Neural progenitor cell (in vitro differentiated cells): Measurements from ENCODE around the gene ADAMTSL1. TPM values are rescaled to one million over a fixed set of nuclear protein-coding genes. Genes with fewer than 3 reads are reported as not detected.

Experiments
- DNase-seq: peaks from one replicate; pipeline ENCODE4 v3.0.0-alpha.2; 2016; ENCODE audit warnings: low spot score
- H2AFZ ChIP-seq: fragments of 200-600 bp; sonication (generic); replicated peaks from 2 replicates; pipeline ENCODE4 v1.6.1; 2016; ENCODE audit warnings: antibody characterized with exemption
- H3F3A ChIP-seq: fragments of 200-600 bp; sonication (generic); 2 replicates; pipeline ENCODE4 v1.6.1; 2016; ENCODE audit warnings: antibody characterized with exemption, low read depth
- H3K27ac ChIP-seq: fragments of 200-600 bp; sonication (generic); 2 replicates; pipeline ENCODE4 v1.5.1; 2016; ENCODE audit warnings: mild to moderate bottlenecking
- H3K27me3 ChIP-seq: fragments of 200-600 bp; sonication (generic); 2 replicates; pipeline ENCODE4 v1.6.1; 2016; ENCODE audit warnings: mild to moderate bottlenecking, moderate library complexity
- H3K36me3 ChIP-seq: fragments of 200-600 bp; sonication (generic); 2 replicates; pipeline ENCODE4 v1.5.1; 2016
- H3K4me1 ChIP-seq: fragments of 200-600 bp; sonication (generic); 2 replicates; pipeline ENCODE4 v1.6.1; 2016; ENCODE audit warnings: mixed run types
- H3K4me2 ChIP-seq: fragments of 200-600 bp; sonication (generic); 2 replicates; pipeline ENCODE4 v1.6.1; 2016
- H3K4me3 ChIP-seq: fragments of 200-600 bp; sonication (generic); 2 replicates; pipeline ENCODE4 v1.5.1; 2016
- H3K79me2 ChIP-seq: fragments of 200-600 bp; sonication (generic); 2 replicates; pipeline ENCODE4 v1.6.1; 2016; ENCODE audit warnings: low read depth
- H3K9ac ChIP-seq: fragments of 200-600 bp; sonication (generic); 2 replicates; pipeline ENCODE4 v1.6.1; 2016
- H3K9me3 ChIP-seq: fragments of 200-600 bp; sonication (generic); 2 replicates; pipeline ENCODE4 v1.5.1; 2016; ENCODE audit warnings: low read depth
- H4K20me1 ChIP-seq: fragments of 200-600 bp; sonication (generic); 2 replicates; pipeline ENCODE4 v1.6.1; 2016; ENCODE audit warnings: low read depth
- H3K27ac Mint-ChIP-seq: 3 replicates; pipeline ENCODE4 v1.8.0; 2021; ENCODE audit warnings: mixed read lengths
- H3K27me3 Mint-ChIP-seq: 2 replicates; pipeline ENCODE4 v1.8.0; 2022; ENCODE audit warnings: low read depth, mild to moderate bottlenecking, inconsistent platforms, moderate library complexity, mixed read lengths; ENCODE audit not compliant: insufficient read depth
- H3K36me3 Mint-ChIP-seq: 3 replicates; pipeline ENCODE4 v1.8.0; 2021; ENCODE audit warnings: mixed read lengths
- H3K4me1 Mint-ChIP-seq: 3 replicates; pipeline ENCODE4 v1.8.0; 2021; ENCODE audit warnings: mixed read lengths
- H3K4me3 Mint-ChIP-seq: 3 replicates; pipeline ENCODE4 v1.8.0; 2021; ENCODE audit warnings: mild to moderate bottlenecking, moderate library complexity, mixed read lengths
- H3K9me3 Mint-ChIP-seq: 3 replicates; pipeline ENCODE4 v1.8.0; 2020; ENCODE audit warnings: mixed read lengths
- EZH2 ChIP-seq: fragments of 200-600 bp; sonication (generic); IDR thresholded peaks from 2 replicates; pipeline ENCODE4 v1.6.1; 2017; ENCODE audit warnings: antibody characterized with exemption, mild to moderate bottlenecking, moderate library complexity
- EZH2phosphoT487 ChIP-seq: fragments of 200-600 bp; sonication (generic); IDR thresholded peaks from 2 replicates; pipeline ENCODE4 v1.6.1; 2017; ENCODE audit warnings: antibody characterized with exemption
- total RNA-seq: library from RNA; depleted of rRNA; stranded (reverse); fragments of >200 nt; gene quantifications from 2 replicates; pipeline ENCODE4 v1.2.3, GENCODE V29; 2015; ENCODE audit warnings: low replicate concordance
- TF ChIP-seq, protein P1 (sequence below): fragments of 200-600 bp; sonication (generic); IDR thresholded peaks from 2 replicates; pipeline ENCODE4 v1.5.1; 2017; ENCODE audit warnings: antibody characterized with exemption, mild to moderate bottlenecking

The ADAMTSL1 gene
- total RNA-seq, 1 donor from 2014 or later: 0.73 TPM

DNA sequence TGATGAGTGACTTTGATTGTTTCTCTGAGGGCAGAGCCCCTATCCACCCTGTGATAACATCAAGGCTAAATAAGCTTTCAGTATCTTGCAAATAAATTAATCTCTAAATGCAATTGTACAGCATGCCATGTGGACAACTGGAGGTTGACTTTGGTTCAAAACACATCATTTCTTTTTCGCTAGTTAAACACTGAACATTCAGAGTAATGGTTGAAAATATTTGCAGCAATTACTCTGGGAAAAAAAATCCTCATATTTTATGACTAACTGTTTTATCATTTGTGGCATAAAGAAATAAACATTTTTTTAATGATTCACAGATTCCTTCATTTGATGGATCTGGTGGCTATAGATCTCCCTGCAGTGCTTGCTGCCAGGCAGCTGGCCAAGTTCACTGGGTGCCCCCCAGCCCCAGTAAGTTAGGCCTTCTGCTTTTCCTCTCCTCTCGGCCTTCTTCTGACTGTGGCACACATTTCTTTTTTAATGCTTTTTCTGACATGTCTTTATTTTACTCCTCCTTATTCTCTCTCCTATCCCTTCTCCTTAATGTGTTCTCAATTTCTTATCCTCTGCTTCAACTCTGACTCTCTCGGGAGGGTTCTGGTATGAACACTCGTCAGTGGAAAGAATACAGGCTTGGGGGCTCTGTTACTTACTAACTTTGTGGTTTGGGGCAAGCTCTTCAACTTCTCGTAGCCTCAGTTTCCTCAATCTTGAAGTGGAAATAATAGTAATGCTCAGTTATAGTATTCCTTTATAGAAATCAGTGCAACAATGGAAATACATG lies 69.6 kb downstream of the ADAMTSL1 start:
- H3K4me3 ChIP-seq: no peak overlapping the region
- no peak overlapping the region for H3K27ac Mint-ChIP-seq
- H2AFZ ChIP-seq: no peak overlapping the region
- DNase-seq: no peak
- TF ChIP-seq, protein P1, sequence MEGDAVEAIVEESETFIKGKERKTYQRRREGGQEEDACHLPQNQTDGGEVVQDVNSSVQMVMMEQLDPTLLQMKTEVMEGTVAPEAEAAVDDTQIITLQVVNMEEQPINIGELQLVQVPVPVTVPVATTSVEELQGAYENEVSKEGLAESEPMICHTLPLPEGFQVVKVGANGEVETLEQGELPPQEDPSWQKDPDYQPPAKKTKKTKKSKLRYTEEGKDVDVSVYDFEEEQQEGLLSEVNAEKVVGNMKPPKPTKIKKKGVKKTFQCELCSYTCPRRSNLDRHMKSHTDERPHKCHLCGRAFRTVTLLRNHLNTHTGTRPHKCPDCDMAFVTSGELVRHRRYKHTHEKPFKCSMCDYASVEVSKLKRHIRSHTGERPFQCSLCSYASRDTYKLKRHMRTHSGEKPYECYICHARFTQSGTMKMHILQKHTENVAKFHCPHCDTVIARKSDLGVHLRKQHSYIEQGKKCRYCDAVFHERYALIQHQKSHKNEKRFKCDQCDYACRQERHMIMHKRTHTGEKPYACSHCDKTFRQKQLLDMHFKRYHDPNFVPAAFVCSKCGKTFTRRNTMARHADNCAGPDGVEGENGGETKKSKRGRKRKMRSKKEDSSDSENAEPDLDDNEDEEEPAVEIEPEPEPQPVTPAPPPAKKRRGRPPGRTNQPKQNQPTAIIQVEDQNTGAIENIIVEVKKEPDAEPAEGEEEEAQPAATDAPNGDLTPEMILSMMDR: no peak
- TF ChIP-seq EZH2 (no peak), EZH2phosphoT487 (no peak)
- H3K27me3 Mint-ChIP-seq: no peaks in the 10 kb centered on the region
- no peaks in the 10 kb centered on the region for H3K27me3 ChIP-seq
- no peaks in the 10 kb centered on the region for H3K79me2 ChIP-seq
- H3K36me3 ChIP-seq: no peaks in the 10 kb centered on the region
- no peaks in the 10 kb centered on the region for H3K9me3 ChIP-seq
- no peak overlapping the region for H3K9ac ChIP-seq
- H3K9me3 Mint-ChIP-seq: no peaks in the 10 kb centered on the region
- no peaks in the 10 kb centered on the region for H3K4me1 ChIP-seq
- no peaks in the 10 kb centered on the region for H4K20me1 ChIP-seq
- H3K4me1 Mint-ChIP-seq: no peaks in the 10 kb centered on the region
- H3K36me3 Mint-ChIP-seq: no peaks in the 10 kb centered on the region
- no peak overlapping the region for H3K27ac ChIP-seq
- H3K4me3 Mint-ChIP-seq: no peak overlapping the region
- H3K4me2 ChIP-seq: no peak overlapping the region
- H3F3A ChIP-seq: no peaks in the 10 kb centered on the region

DNA sequence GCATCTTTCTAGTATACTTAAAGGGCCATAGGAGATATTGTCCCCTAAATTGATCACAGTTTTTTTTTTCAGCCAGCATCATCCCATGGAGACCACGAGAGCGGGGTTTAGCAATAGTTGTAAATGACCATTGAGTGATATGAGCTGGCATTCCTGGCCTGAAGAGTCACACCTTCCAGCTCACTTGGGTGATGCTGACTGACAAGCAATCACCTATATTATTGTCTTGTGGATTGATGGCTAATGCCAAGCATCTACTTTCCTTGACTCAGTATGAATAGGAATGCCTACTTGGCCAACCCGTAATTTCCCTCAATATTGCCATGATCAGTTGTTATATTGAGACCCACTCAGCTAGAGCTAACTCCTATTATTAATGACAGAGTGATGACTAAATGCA lies 70.5 kb downstream of the ADAMTSL1 start:
- no peaks in the 10 kb centered on the region for H3K9me3 Mint-ChIP-seq
- H3K4me1 Mint-ChIP-seq: no peaks in the 10 kb centered on the region
- no peaks in the 10 kb centered on the region for H3K9me3 ChIP-seq
- H3K36me3 ChIP-seq: no peaks in the 10 kb centered on the region
- no peaks in the 10 kb centered on the region for H3K4me1 ChIP-seq
- H3K36me3 Mint-ChIP-seq: no peaks in the 10 kb centered on the region
- H2AFZ ChIP-seq: no peak overlapping the region
- no peaks in the 10 kb centered on the region for H3K27me3 Mint-ChIP-seq
- no peak for DNase-seq
- no peaks in the 10 kb centered on the region for H3K27me3 ChIP-seq
- no peak overlapping the region for H3K4me2 ChIP-seq
- H3K27ac Mint-ChIP-seq: no peak overlapping the region
- TF ChIP-seq EZH2 (no peak), EZH2phosphoT487 (no peak)
- TF ChIP-seq, protein P1: no peak
- no peaks in the 10 kb centered on the region for H3F3A ChIP-seq
- H3K9ac ChIP-seq: no peak overlapping the region
- no peaks in the 10 kb centered on the region for H4K20me1 ChIP-seq
- no peak overlapping the region for H3K4me3 Mint-ChIP-seq
- H3K27ac ChIP-seq: no peak overlapping the region
- no peaks in the 10 kb centered on the region for H3K79me2 ChIP-seq
- H3K4me3 ChIP-seq: no peak overlapping the region

DNA sequence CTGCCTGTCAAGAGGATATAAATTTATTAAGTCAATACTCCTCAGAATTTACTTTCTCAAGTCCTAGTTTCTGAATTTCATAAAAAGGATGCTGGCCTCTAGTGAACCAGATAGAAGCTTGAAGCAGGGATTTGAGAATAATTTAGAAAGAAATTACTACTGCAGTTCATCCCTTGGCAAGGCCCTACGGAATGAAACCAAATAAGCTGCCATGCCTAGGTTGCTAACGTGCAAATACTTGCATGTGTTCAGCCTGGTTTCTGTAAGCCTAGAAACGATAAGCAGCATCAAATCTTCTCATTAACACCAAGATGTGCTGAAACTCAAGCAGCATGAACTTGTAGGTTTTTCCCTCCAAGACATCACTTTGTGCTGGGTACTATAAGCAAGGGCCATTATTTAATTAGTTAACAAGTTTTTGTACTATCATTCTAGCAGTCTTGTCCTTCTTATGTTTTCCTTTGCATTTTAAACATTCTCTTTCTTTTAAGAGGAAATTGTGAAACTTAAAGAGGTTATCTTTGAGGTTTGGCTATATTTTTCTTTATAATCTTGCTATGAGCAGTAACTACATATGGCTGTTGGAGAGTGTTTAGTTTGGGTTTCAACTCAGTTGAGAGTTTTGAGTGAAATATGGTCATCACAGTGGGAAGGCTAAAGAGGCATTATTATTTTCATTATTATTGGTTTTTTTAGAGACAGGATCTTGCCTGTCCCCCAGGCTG lies 71.8 kb downstream of the ADAMTSL1 start:
- Histone ChIP-seq H3K9ac (no peak overlapping the region), H3K79me2 (no peaks in the 10 kb centered on the region), H3K4me1 (no peaks in the 10 kb centered on the region), H3K27ac (no peak overlapping the region), H3K4me3 (no peak overlapping the region), H3K4me2 (no peak overlapping the region), H3K36me3 (no peaks in the 10 kb centered on the region), H4K20me1 (no peaks in the 10 kb centered on the region), H3K27me3 (no peaks in the 10 kb centered on the region), H3K9me3 (no peaks in the 10 kb centered on the region), H2AFZ (no peak overlapping the region), H3F3A (no peaks in the 10 kb centered on the region)
- Mint-ChIP-seq H3K27ac (no peak overlapping the region), H3K27me3 (no peaks in the 10 kb centered on the region), H3K36me3 (no peaks in the 10 kb centered on the region), H3K4me3 (no peak overlapping the region), H3K4me1 (no peaks in the 10 kb centered on the region), H3K9me3 (no peaks in the 10 kb centered on the region)
- DNase-seq: no peak
- TF ChIP-seq EZH2phosphoT487 (no peak), EZH2 (no peak)
- TF ChIP-seq, protein P1: no peak
